ENCODE data around the gene YBX2. TPM values are rescaled to one million over a fixed set of nuclear protein-coding genes. Genes with fewer than 3 reads are reported as not detected.

The YBX2 gene
- total RNA-seq, 1 experiment from 2014 or later, result 24.0 TPM

- Histone ChIP-seq H3K9ac (ENCODE audit: extremely low read depth, insufficient read length, low read length) (no peak overlapping the region), H4K5ac (ENCODE audit: insufficient read length, low read depth, low read length) (no peak overlapping the region), H3K4ac (ENCODE audit: low read depth, low read length) (no peak overlapping the region), H3K14ac (ENCODE audit: insufficient read depth, low read length) (no peak overlapping the region), H2AK5ac (ENCODE audit: insufficient read length, low read length) (no peak overlapping the region), H2BK12ac (ENCODE audit: insufficient read length, low read depth, low read length) (no peak overlapping the region), H2BK15ac (ENCODE audit: low read depth, low read length) (no peak overlapping the region), H3K4me1 (ENCODE audit: insufficient read depth, low read length) (no peaks in the 10 kb centered on the region), H2BK20ac (ENCODE audit: low read depth, low read length, poor library complexity, severe bottlenecking) (no peak overlapping the region), H3K9me3 (ENCODE audit: control insufficient read depth, low read depth, low read length) (no peaks in the 10 kb centered on the region), H2BK120ac (ENCODE audit: low read depth, low read length, poor library complexity, severe bottlenecking) (no peak overlapping the region), H3K27me3 (ENCODE audit: insufficient read depth, low read length) (no peaks in the 10 kb centered on the region), H3K18ac (ENCODE audit: insufficient read length, low read depth, low read length) (no peak overlapping the region), H3K23ac (ENCODE audit: insufficient read length, low read depth, low read length) (no peak overlapping the region), H3K23me2 (ENCODE audit: insufficient read length, low read depth, low read length, poor library complexity, severe bottlenecking) (peaks cover 10% of the 10 kb centered on the region), H2BK5ac (ENCODE audit: insufficient read length, low read length) (no peak overlapping the region), H4K8ac (replicated peaks; ENCODE audit: insufficient read length, low read depth, low read length) (no peak overlapping the region), H3K27ac (ENCODE audit: insufficient read length, low read depth, low read length) (no peak overlapping the region), H3K4me2 (ENCODE audit: insufficient read depth, insufficient read length, low read length) (no peak overlapping the region), H3K56ac (ENCODE audit: insufficient read length, low read depth, low read length) (no peak overlapping the region), H3T11ph (ENCODE audit: low read length) (no peak overlapping the region), H4K91ac (ENCODE audit: insufficient read length, low read depth, low read length) (no peak overlapping the region), H2AFZ (ENCODE audit: low read length) (no peak overlapping the region), H3K79me1 (ENCODE audit: insufficient read depth, low read depth, low read length, poor library complexity, severe bottlenecking) (no peaks in the 10 kb centered on the region), H4K20me1 (ENCODE audit: control insufficient read depth, insufficient read depth, insufficient read length) (no peaks in the 10 kb centered on the region), H3K79me2 (ENCODE audit: insufficient read depth, low read length) (no peaks in the 10 kb centered on the region)
- no peak for DNase-seq
- TF ChIP-seq CTCF (conservative IDR thresholded peaks at IDR 0.05), result no peak
- H3K4me3 Mint-ChIP-seq, result peak overlapping the region; percentile 26 to 71; a peak in 3 of 5 replicates
- no peaks in the 10 kb centered on the region; the same call in 1 of the 2 replicates for H3K27me3 Mint-ChIP-seq (ENCODE audit: low read depth)
- no CpG with 5 or more reads among the region's 16 CpGs for WGBS (ENCODE audit: extremely low coverage, insufficient read length, low lambda C conversion rate)
- no peaks in the 10 kb centered on the region; a peak in 1 of 5 replicates for H3K9me3 Mint-ChIP-seq
- H3K36me3 Mint-ChIP-seq (ENCODE audit: insufficient read depth in 1 of 3, low read depth in 3 of 3), result peaks cover 42 to 78% (median 74%) of the 10 kb centered on the region in 3 experiments
- H3K27ac Mint-ChIP-seq, result peak overlapping the region in 2 of 3 experiments; percentile 39 to 84; a peak in 2 of 7 replicates
- H3K4me1 Mint-ChIP-seq, result peaks cover 16% of the 10 kb centered on the region in 2 experiments
Observed at GRCh38 chr17:7317161-7317803, 22.8 kb upstream of the YBX2 start.

All from H9 (cell line).